ENCODE results near the gene MED15. TPM values are rescaled to one million over a fixed set of nuclear protein-coding genes. Genes with fewer than 3 reads are reported as not detected.
"Not testable (repeated sequence)": the region's sequence is repeated elsewhere in the genome, so short reads cannot be mapped to it uniquely, and the experiment has no call there.

MED15 gene
- total RNA-seq, 1 experiment from 2014 or later, result 31.0 TPM

- in situ Hi-C loops (cut with HindIII; ENCODE audit: low pct_unique_long_range_greater_than_20kb, low sequenced_read_pairs), result no loop called here
- DNase-seq (ENCODE audit: low read depth), result no peak
Observed at GRCh38 chr22:20506543-20507252, 712 bp upstream of the MED15 start.

GRCh38 chr22:20508067-20508755 is 801 bp downstream of the MED15 start:
- in situ Hi-C loops (cut with HindIII; ENCODE audit: low pct_unique_long_range_greater_than_20kb, low sequenced_read_pairs); DNase-seq (ENCODE audit: low read depth): not testable (repeated sequence)

GRCh38 chr22:20508815-20509271 is 1.4 kb downstream of the MED15 start:
- in situ Hi-C loops (cut with HindIII; ENCODE audit: low pct_unique_long_range_greater_than_20kb, low sequenced_read_pairs), result no loop called here
- DNase-seq (ENCODE audit: low read depth), result no peak

GRCh38 chr22:20509344-20510047 is 2.1 kb downstream of the MED15 start:
- in situ Hi-C loops (cut with HindIII; ENCODE audit: low pct_unique_long_range_greater_than_20kb, low sequenced_read_pairs), result no loop called here

GRCh38 chr22:20510811-20511577 is 3.6 kb downstream of the MED15 start:
- no peak for DNase-seq (ENCODE audit: low read depth)
- in situ Hi-C loops (cut with HindIII; ENCODE audit: low pct_unique_long_range_greater_than_20kb, low sequenced_read_pairs), result no loop called here

More at GRCh38 chr22:20509344-20510047, 2.1 kb downstream of the MED15 start:
- DNase-seq (ENCODE audit: low read depth), result peak; percentile 84

- no peak for DNase-seq (ENCODE audit: low read depth)
- in situ Hi-C loops (cut with HindIII; ENCODE audit: low pct_unique_long_range_greater_than_20kb, low sequenced_read_pairs), result no loop called here
Observed at GRCh38 chr22:20511578-20512229, 4.3 kb downstream of the MED15 start.

- DNase-seq (ENCODE audit: low read depth), result peak; percentile 44
- in situ Hi-C loops (cut with HindIII; ENCODE audit: low pct_unique_long_range_greater_than_20kb, low sequenced_read_pairs), result no loop called here
Observed at GRCh38 chr22:20514658-20515406, 7.4 kb downstream of the MED15 start.

GRCh38 chr22:20516399-20516798 is 9.0 kb downstream of the MED15 start:
- DNase-seq (ENCODE audit: low read depth), result no peak
- in situ Hi-C loops (cut with HindIII; ENCODE audit: low pct_unique_long_range_greater_than_20kb, low sequenced_read_pairs), result no loop called here

- in situ Hi-C loops (cut with HindIII; ENCODE audit: low pct_unique_long_range_greater_than_20kb, low sequenced_read_pairs), result no loop called here
- DNase-seq (ENCODE audit: low read depth), result no peak
Observed at GRCh38 chr22:20517422-20517821, 10.0 kb downstream of the MED15 start.

- no peak for DNase-seq (ENCODE audit: low read depth)
- in situ Hi-C loops (cut with HindIII; ENCODE audit: low pct_unique_long_range_greater_than_20kb, low sequenced_read_pairs), result no loop called here
Observed at GRCh38 chr22:20517841-20518592, 10.6 kb downstream of the MED15 start.

GRCh38 chr22:20519558-20519957 is 12.1 kb downstream of the MED15 start:
- in situ Hi-C loops (cut with HindIII; ENCODE audit: low pct_unique_long_range_greater_than_20kb, low sequenced_read_pairs), result no loop called here
- no peak for DNase-seq (ENCODE audit: low read depth)

GRCh38 chr22:20520093-20520511 is 12.7 kb downstream of the MED15 start:
- in situ Hi-C loops (cut with HindIII; ENCODE audit: low pct_unique_long_range_greater_than_20kb, low sequenced_read_pairs), result no loop called here
- no peak for DNase-seq (ENCODE audit: low read depth)

- DNase-seq (ENCODE audit: low read depth), result no peak
- in situ Hi-C loops (cut with HindIII; ENCODE audit: low pct_unique_long_range_greater_than_20kb, low sequenced_read_pairs), result no loop called here
Observed at GRCh38 chr22:20522134-20523004, 15.0 kb downstream of the MED15 start.

- no peak for DNase-seq (ENCODE audit: low read depth)
Observed at GRCh38 chr22:20523086-20523983, 15.9 kb downstream of the MED15 start.

GRCh38 chr22:20524004-20524481 is 16.6 kb downstream of the MED15 start:
- in situ Hi-C loops (cut with HindIII; ENCODE audit: low pct_unique_long_range_greater_than_20kb, low sequenced_read_pairs), result no loop called here
- DNase-seq (ENCODE audit: low read depth), result peak; percentile 35

More at GRCh38 chr22:20523086-20523983, 15.9 kb downstream of the MED15 start:
- in situ Hi-C loops (cut with HindIII; ENCODE audit: low pct_unique_long_range_greater_than_20kb, low sequenced_read_pairs), result no loop called here

All from Caki2 (cell line).